NT2/D1 (cell line): Measurements from ENCODE around the gene AKAP6.

ENCODE experiments used
- YY1 ChIP-seq: IDR thresholded peaks from 2 replicates; pipeline ENCODE4 v1.6.1; 2011; ENCODE audit not compliant: insufficient read length, insufficient read depth
- ZNF274 ChIP-seq: IDR thresholded peaks from 2 replicates; pipeline ENCODE4 v1.6.1; 2011; ENCODE audit warnings: mild to moderate bottlenecking, low read depth, low read length

- TF ChIP-seq YY1 (no peak), ZNF274 (no peak)
These were observed at the start of gene AKAP6 for GRCh38 chr14:32329146-32329545.
